ENCODE data around the gene COL9A3.

The COL9A3 gene

DNA sequence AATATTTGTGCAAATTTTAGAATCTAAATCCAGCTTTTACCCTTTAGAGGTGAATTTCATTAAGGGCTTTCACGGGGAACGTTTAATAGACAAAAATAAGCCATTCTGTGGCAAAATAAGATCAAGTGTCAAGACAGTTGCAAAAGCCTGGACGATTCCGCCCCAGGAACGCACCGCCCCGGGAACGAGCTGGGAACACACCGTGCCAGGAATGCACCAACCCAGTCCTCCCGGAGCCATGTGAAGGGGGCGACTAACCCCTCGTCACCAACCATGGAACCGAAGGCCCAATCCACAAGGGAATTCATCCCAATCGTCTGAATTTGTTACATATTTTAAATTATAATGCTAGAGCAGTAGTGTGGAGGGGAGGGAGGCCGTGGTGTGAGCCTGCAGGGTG lies 65.6 kb downstream of the COL9A3 start:
- TF ChIP-seq CTCF (conservative IDR thresholded peaks at IDR 0.05; ENCODE audit: control insufficient read depth, insufficient read depth, low read depth, low read length), result no peak
- no peak for DNase-seq (ENCODE audit: low read depth)
- no peak overlapping the region for H3K4me3 ChIP-seq (ENCODE audit: control insufficient read depth, low read depth, low read length)

DNA sequence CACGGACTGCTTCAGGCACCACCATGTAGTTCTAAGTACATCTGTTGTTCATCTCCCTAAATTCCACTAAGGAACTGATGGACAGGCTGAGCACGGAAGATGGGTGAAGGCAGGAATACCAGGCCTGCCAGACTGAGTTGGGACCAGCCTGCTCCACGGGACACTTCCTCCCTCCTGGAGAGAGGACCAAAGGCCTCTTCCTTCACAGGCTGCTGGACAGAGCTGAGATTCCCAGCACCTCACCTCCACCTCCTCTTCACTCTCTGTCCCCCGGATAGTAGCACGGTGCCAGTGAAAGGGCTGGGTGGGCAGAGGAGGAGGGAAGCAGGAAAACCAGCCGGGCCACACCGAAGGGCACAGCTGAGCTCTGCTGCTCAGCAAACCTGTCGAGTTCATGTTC lies 67.7 kb downstream of the COL9A3 start:
- DNase-seq (ENCODE audit: low read depth), result no peak
- no peak for TF ChIP-seq CTCF (conservative IDR thresholded peaks at IDR 0.05; ENCODE audit: control insufficient read depth, insufficient read depth, low read depth, low read length)
- H3K4me3 ChIP-seq (ENCODE audit: control insufficient read depth, low read depth, low read length), result no peak overlapping the region

- no peak overlapping the region for H3K4me3 ChIP-seq (ENCODE audit: control insufficient read depth, low read depth, low read length)
- DNase-seq (ENCODE audit: low read depth), result no peak
- no peak for TF ChIP-seq CTCF (conservative IDR thresholded peaks at IDR 0.05; ENCODE audit: control insufficient read depth, insufficient read depth, low read depth, low read length)
These were observed 68.4 kb downstream of the COL9A3 start for GRCh38 chr20:62885046-62885895.

DNA sequence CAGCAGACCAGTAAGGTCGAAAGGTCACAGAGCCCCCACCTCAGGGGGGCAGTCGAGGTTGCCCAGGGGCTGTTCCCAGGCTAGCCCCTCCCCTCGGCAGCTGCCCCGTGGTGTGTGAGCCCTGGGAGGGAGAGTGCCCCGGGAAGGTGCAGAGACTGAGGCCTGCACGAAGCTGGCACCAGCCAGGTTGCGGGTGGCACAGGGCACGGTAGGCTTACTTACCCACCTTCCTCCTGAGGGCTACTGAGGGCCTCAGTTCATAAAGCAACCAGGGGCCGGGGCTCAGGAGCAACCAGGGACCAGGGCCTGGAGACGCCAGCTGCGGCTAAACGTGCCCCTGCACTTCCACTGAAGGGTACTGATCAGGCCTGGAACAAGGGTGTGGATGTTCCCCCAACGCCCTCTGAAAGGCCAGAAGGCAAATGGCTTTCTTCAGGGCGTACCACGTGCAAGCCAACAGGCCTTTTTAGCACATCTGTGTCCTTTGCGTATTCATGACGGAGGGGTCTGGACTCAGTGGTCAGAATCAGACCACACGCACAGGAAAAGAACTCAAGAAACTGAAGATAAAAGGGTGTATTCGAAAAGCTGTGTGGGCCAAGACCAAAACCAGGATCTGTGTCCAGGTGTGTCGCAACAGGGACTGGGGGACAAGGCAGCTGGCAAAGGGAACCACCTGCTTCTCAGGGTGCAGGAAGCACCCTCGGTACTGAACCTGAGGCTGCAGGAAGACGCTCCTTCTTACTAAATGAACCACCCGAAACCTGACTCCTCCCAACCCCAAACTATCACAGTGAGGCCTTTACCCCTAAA lies 69.3 kb downstream of the COL9A3 start:
- DNase-seq (ENCODE audit: low read depth), result no peak
- TF ChIP-seq CTCF (conservative IDR thresholded peaks at IDR 0.05; ENCODE audit: control insufficient read depth, insufficient read depth, low read depth, low read length), result no peak
- H3K4me3 ChIP-seq (ENCODE audit: control insufficient read depth, low read depth, low read length), result no peak overlapping the region

DNA sequence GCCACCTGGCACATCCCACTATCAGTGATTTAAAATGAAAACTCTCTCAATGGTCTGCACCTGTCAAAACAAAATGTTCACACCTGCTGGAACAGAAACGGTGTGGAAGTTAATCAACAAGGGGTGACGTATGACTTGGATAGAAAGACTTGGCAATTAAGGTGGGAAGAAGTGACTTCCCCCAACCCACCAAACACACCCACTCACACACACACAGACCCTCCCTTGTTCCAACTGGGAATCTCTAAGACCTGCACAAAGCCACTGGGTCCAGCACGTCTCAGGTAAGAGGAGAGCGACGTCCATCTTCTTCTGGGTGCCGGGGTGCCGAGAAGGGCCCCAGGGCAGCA lies 69.8 kb downstream of the COL9A3 start:
- TF ChIP-seq CTCF (conservative IDR thresholded peaks at IDR 0.05; ENCODE audit: control insufficient read depth, insufficient read depth, low read depth, low read length), result no peak
- H3K4me3 ChIP-seq (ENCODE audit: control insufficient read depth, low read depth, low read length), result no peak overlapping the region
- DNase-seq (ENCODE audit: low read depth), result no peak

GRCh38 chr20:62887152-62887859 lies 70.5 kb downstream of the COL9A3 start:
- H3K4me3 ChIP-seq (ENCODE audit: control insufficient read depth, low read depth, low read length), result no peak overlapping the region
- TF ChIP-seq CTCF (conservative IDR thresholded peaks at IDR 0.05; ENCODE audit: control insufficient read depth, insufficient read depth, low read depth, low read length), result no peak
- peak; percentile 77 for DNase-seq (ENCODE audit: low read depth)
